ES-I3 (cell line): ENCODE results near the gene HOXB1.
"Not testable (repeated sequence)": the region's sequence is repeated elsewhere in the genome, so short reads cannot be mapped to it uniquely, and the experiment has no call there.

Experiments used
- H3K36me3 ChIP-seq: 2 replicates; pipeline ENCODE4 v1.6.1; 2013; ENCODE audit warnings: mild to moderate bottlenecking, low read length, control low read depth, moderate library complexity; ENCODE audit not compliant: insufficient read depth
- H3K4me1 ChIP-seq: 2 replicates; pipeline ENCODE4 v1.6.1; 2013; ENCODE audit warnings: mild to moderate bottlenecking, control low read depth, low read length; ENCODE audit not compliant: insufficient read depth
- H3K9ac ChIP-seq: 2 replicates; pipeline ENCODE4 v1.6.1; 2013; ENCODE audit warnings: low read depth, mild to moderate bottlenecking, low read length, moderate library complexity
- H3K9me3 ChIP-seq: 2 replicates; pipeline ENCODE4 v1.6.1; 2013; ENCODE audit warnings: mild to moderate bottlenecking, low read length, moderate library complexity; ENCODE audit not compliant: control insufficient read depth, insufficient read depth

Gene HOXB1

DNA sequence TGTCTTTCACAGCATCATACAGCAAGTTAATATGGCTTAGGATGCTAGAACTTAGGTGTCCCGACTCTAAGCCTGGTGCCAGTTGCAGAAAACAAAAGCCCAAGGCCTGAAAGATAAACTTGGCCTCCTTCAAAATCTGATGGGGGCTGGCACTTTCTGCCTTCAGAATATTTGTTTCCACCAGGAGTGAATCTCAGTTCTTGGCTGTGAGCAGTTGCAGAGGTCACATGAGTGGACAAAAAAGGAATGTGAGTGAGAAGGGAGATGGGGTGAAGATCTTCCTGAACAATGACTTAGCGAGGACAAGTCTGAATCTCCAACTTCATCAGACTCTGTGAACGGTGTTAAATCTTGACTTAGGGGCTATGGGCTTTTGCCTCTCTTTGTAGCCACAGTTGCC lies 46.6 kb downstream of the HOXB1 start:
- peaks cover 17% of the 10 kb centered on the region for H3K4me1 ChIP-seq
- H3K9me3 ChIP-seq = no peaks in the 10 kb centered on the region
- H3K9ac ChIP-seq = no peak overlapping the region
- no peaks in the 10 kb centered on the region for H3K36me3 ChIP-seq

DNA sequence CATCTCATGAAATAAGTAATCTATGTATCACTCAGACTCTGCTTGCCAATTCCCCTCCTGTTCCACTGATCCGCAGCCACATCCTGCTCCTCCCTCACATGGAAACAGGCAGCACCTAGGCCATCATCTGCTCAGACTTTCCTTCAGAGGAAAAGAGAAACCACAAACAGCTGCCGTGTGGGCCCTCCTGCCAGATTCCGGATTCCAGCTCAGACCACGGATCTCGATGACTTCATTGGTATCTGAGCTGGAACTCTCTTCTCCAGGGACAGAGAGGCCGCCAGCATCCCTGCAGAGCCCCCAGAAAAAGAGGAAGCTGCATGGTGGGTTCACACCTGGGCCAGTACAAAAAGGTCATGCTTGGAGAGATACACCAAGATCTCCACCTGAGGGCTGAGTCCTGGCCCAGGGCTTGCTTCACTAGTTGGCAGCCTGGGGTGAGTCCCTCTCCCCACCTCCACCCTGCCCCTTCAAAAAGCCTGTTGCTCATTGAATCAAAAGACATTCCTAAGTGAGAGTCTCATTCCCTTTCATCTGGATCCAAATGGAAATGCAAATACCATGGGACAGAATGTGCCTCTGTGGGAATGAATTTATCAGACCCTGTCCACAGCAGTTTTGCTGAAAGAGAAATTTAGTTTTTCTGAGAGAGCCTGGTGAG lies 47.2 kb downstream of the HOXB1 start:
- Histone ChIP-seq H3K4me1 (peaks cover 17% of the 10 kb centered on the region), H3K9ac (no peak overlapping the region), H3K9me3 (no peaks in the 10 kb centered on the region), H3K36me3 (no peaks in the 10 kb centered on the region)

DNA sequence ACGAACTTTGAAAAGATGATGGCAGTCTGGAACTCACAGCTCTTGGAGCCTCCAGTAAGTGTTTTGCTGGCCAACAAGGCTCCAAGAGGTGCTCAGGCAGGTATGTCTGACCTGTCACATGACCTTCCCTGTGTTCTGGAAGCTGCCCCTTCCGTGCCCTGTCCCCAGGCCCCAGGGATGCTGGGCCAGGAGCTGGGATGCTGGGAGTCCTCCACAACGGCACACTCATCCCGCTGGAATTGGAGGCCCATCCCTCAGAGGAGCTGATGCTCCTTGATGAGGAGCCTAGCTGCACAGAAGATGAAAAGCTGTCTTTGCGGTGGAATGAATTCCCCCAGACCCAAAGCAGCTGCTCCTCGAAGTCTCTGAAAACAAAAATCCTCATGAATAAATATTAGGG lies 47.8 kb downstream of the HOXB1 start:
- H3K36me3 ChIP-seq = no peaks in the 10 kb centered on the region
- H3K9me3 ChIP-seq = no peaks in the 10 kb centered on the region
- peaks cover 17% of the 10 kb centered on the region for H3K4me1 ChIP-seq
- no peak overlapping the region for H3K9ac ChIP-seq

DNA sequence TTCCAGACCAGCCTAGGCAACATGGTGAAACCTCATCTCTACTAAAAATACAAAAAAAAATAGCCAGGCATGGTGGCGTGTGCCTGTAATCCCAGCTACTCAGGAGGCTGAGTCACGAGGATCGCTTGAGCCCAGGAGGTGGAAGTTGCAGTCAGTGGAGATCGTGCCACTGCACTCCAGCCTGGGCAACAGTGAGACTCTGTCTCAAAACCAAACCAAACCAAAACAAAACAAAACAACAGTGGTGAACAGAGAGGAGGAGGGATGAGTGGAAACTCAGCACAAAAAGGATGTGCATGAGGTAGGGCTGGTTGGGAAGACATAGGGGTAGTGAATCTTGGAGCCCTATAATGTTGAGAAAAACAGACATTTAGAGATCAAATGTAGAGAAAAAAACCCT lies 48.5 kb downstream of the HOXB1 start:
- H3K4me1 ChIP-seq = peaks cover 17% of the 10 kb centered on the region
- not testable (repeated sequence) for H3K9me3 ChIP-seq, H3K9ac ChIP-seq, H3K36me3 ChIP-seq

DNA sequence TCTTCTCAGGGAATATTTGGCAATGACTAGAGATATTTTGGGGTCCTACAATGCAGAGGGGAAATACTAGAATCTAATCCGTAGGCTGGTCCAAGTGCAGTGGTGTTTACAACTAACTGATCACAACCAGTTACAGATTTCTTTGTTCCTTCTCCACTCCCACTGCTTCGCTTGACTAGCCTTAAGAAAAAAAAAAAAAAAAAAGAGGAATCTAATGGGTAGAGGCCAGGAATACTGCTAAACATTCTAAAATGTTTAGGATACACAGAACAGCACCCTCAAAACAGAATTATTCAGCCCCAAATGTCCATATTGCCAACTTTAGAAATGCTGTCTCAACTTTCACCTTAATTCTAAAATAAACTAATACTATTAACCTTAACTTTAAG lies 51.8 kb downstream of the HOXB1 start:
- no peaks in the 10 kb centered on the region for H3K9me3 ChIP-seq
- H3K9ac ChIP-seq = no peak overlapping the region
- H3K36me3 ChIP-seq = no peaks in the 10 kb centered on the region
- H3K4me1 ChIP-seq = peaks cover 9% of the 10 kb centered on the region
